ENCODE data around the gene EDIL3. TPM values are rescaled to one million over a fixed set of nuclear protein-coding genes. Genes with fewer than 3 reads are reported as not detected.

Gene EDIL3
- total RNA-seq, 2 experiments from 2014 or later = not detected

- Mint-ChIP-seq H3K9me3 (no peaks in the 10 kb centered on the region), H3K27ac (no peak overlapping the region), H3K27me3 (no peaks in the 10 kb centered on the region), H3K36me3 (ENCODE audit: low read depth) (no peaks in the 10 kb centered on the region), H3K4me3 (no peak overlapping the region), H3K4me1 (peaks cover 2% of the 10 kb centered on the region)
- POLR2A ChIA-PET = no interaction called here
- CTCF ChIA-PET = no interaction called here
- DNase-seq = no peak
Observed at GRCh38 chr5:84259283-84260045, 125.2 kb downstream of the EDIL3 start.

DNA sequence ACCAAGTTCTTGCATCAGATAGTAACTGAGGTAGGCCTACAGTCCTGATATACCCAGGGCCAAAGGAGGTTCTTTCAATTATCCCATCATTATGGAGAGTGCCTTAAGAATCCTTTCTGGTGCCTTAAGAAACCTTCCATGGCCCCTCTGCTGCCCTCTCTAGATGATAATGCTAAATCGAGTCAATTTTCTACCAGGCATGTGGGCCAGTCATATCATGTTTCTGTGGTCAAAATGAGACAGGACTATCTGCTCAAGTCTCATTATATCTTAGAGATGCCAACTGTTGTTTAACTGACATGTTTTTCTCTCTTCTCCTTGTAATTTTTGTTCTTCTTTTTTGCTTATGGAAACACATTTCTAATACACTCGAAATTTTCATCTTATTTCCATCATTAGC, 127.6 kb downstream of the EDIL3 start:
- no peaks in the 10 kb centered on the region for H3K36me3 Mint-ChIP-seq (ENCODE audit: low read depth)

GRCh38 chr5:84255315-84255714, 129.4 kb downstream of the EDIL3 start:
- H3K27ac Mint-ChIP-seq = no peak overlapping the region
- CTCF ChIA-PET = no interaction called here
- no peak overlapping the region for H3K4me3 Mint-ChIP-seq
- POLR2A ChIA-PET = no interaction called here
- H3K36me3 Mint-ChIP-seq (ENCODE audit: low read depth) = no peaks in the 10 kb centered on the region
- no peak for DNase-seq
- no peaks in the 10 kb centered on the region for H3K9me3 Mint-ChIP-seq
- H3K4me1 Mint-ChIP-seq = peaks cover 2% of the 10 kb centered on the region
- H3K27me3 Mint-ChIP-seq = no peaks in the 10 kb centered on the region

More for the DNA sequence above, 127.6 kb downstream of the EDIL3 start:
- Mint-ChIP-seq H3K9me3 (no peaks in the 10 kb centered on the region), H3K27me3 (no peaks in the 10 kb centered on the region), H3K4me1 (peaks cover 2% of the 10 kb centered on the region), H3K27ac (no peak overlapping the region), H3K4me3 (no peak overlapping the region)
- ChIA-PET CTCF (no interaction called here), POLR2A (no interaction called here)
- no peak for DNase-seq

DNA sequence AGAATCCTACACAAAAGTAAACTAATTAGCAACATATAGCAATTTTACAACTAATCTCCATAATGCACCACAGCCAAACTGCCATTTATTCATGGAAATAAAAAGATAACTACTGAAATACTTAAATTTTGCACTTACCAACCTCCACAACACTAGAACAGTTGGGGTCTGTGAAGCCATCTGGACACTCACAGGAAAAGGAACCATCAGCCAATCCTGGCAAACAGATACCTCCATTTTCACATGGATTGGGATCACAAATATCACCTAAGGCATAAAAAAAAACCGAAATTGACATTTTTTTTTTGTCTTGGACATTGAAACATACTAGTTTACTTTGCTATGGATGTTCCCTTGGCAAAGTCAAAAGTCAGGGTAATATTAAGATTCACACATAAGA, 130.7 kb downstream of the EDIL3 start:
- H3K36me3 Mint-ChIP-seq (ENCODE audit: low read depth) = no peaks in the 10 kb centered on the region
- no peak for DNase-seq
- no peak overlapping the region for H3K4me3 Mint-ChIP-seq
- ChIA-PET CTCF (no interaction called here), POLR2A (no interaction called here)
- no peak overlapping the region for H3K27ac Mint-ChIP-seq
- no peaks in the 10 kb centered on the region for H3K27me3 Mint-ChIP-seq
- H3K4me1 Mint-ChIP-seq = no peaks in the 10 kb centered on the region
- H3K9me3 Mint-ChIP-seq = no peaks in the 10 kb centered on the region

DNA sequence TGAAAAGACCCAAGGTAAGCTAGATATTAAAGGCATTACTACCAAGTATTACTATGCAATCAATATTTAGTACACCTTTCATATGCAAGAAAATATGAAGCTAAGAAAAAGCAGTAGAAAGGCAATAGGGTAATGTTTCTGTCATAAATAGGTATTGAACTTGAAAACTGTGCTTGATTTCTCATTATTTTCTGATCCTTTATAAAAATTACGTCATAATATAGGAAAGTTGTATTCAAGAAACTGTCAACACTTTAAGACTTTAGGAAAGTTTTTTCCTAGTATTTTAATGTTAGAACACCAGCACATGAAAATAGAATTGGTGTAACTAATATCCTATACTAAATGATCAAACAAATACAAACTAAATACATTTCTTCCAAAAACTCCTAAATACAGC, 133.2 kb downstream of the EDIL3 start:
- Mint-ChIP-seq H3K4me1 (no peaks in the 10 kb centered on the region), H3K4me3 (no peak overlapping the region), H3K27ac (no peak overlapping the region), H3K27me3 (no peaks in the 10 kb centered on the region), H3K9me3 (no peaks in the 10 kb centered on the region), H3K36me3 (ENCODE audit: low read depth) (no peaks in the 10 kb centered on the region)
- ChIA-PET POLR2A (no interaction called here), CTCF (no interaction called here)
- DNase-seq = no peak

GRCh38 chr5:84249918-84250630, 134.6 kb downstream of the EDIL3 start:
- Mint-ChIP-seq H3K4me1 (no peaks in the 10 kb centered on the region), H3K27me3 (no peaks in the 10 kb centered on the region), H3K27ac (no peak overlapping the region), H3K36me3 (ENCODE audit: low read depth) (no peaks in the 10 kb centered on the region), H3K9me3 (no peaks in the 10 kb centered on the region), H3K4me3 (no peak overlapping the region)
- ChIA-PET CTCF (no interaction called here), POLR2A (no interaction called here)
- DNase-seq = no peak

DNA sequence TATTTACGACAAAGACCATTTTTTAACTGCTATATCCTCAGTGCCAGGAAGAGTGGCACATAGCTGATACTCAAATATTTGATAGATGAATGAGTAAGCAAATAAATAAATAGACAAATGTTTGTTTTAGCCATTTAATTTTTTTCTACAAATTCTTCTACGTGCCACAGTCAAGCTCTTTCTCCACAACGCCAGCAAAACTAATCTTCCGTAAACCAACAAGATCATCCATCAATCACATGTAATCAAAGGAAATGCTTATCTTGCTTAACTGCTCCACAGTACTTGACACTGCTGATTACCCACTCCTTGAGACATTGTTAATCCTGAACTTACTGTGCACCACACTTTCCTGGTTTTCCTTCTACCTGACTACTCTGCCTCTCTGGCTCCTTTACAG, 136.7 kb downstream of the EDIL3 start:
- no peak overlapping the region for H3K4me3 Mint-ChIP-seq
- no peak for DNase-seq
- H3K27ac Mint-ChIP-seq = no peak overlapping the region
- no peaks in the 10 kb centered on the region for H3K4me1 Mint-ChIP-seq
- POLR2A ChIA-PET = no interaction called here
- no peaks in the 10 kb centered on the region for H3K9me3 Mint-ChIP-seq
- no peaks in the 10 kb centered on the region for H3K36me3 Mint-ChIP-seq (ENCODE audit: low read depth)
- no peaks in the 10 kb centered on the region for H3K27me3 Mint-ChIP-seq
- CTCF ChIA-PET = no interaction called here

DNA sequence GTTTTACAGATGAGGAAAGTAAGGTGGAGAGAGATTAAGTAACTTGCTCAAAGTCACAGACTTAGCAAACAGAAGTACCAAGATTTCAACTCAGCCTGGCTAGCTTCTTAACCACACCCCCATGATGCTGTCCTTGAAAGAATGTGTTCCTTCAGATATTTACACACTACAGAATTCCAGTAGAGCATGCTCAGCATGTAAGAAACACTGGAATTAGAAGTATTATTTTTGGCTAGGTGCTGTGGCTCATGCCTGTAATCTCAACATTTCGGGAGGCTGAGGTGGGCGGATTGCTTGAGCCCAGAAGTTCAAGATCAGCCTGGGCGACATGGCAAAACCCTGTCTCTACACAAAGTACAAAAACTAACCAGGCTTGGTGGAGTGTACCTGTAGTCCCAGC, 142.4 kb downstream of the EDIL3 start:
- no peaks in the 10 kb centered on the region for H3K27me3 Mint-ChIP-seq
- no peaks in the 10 kb centered on the region for H3K4me1 Mint-ChIP-seq
- POLR2A ChIA-PET = no interaction called here
- CTCF ChIA-PET = no interaction called here
- DNase-seq = no peak
- no peaks in the 10 kb centered on the region for H3K9me3 Mint-ChIP-seq
- no peak overlapping the region for H3K27ac Mint-ChIP-seq
- no peaks in the 10 kb centered on the region for H3K36me3 Mint-ChIP-seq (ENCODE audit: low read depth)
- H3K4me3 Mint-ChIP-seq = no peak overlapping the region

GRCh38 chr5:84239494-84239893, 145.2 kb downstream of the EDIL3 start:
- H3K4me1 Mint-ChIP-seq = no peaks in the 10 kb centered on the region
- ChIA-PET CTCF (no interaction called here), POLR2A (no interaction called here)
- no peaks in the 10 kb centered on the region for H3K36me3 Mint-ChIP-seq (ENCODE audit: low read depth)
- H3K27ac Mint-ChIP-seq = no peak overlapping the region
- no peak overlapping the region for H3K4me3 Mint-ChIP-seq
- no peaks in the 10 kb centered on the region for H3K9me3 Mint-ChIP-seq
- DNase-seq = no peak
- H3K27me3 Mint-ChIP-seq = no peaks in the 10 kb centered on the region

- ChIA-PET CTCF (no interaction called here), POLR2A (no interaction called here)
- no peaks in the 10 kb centered on the region for H3K9me3 Mint-ChIP-seq
- no peaks in the 10 kb centered on the region for H3K36me3 Mint-ChIP-seq (ENCODE audit: low read depth)
- H3K4me1 Mint-ChIP-seq = no peaks in the 10 kb centered on the region
- no peak overlapping the region for H3K27ac Mint-ChIP-seq
- H3K27me3 Mint-ChIP-seq = no peaks in the 10 kb centered on the region
- no peak overlapping the region for H3K4me3 Mint-ChIP-seq
- DNase-seq = no peak
Observed at GRCh38 chr5:84237126-84237525, 147.6 kb downstream of the EDIL3 start.

DNA sequence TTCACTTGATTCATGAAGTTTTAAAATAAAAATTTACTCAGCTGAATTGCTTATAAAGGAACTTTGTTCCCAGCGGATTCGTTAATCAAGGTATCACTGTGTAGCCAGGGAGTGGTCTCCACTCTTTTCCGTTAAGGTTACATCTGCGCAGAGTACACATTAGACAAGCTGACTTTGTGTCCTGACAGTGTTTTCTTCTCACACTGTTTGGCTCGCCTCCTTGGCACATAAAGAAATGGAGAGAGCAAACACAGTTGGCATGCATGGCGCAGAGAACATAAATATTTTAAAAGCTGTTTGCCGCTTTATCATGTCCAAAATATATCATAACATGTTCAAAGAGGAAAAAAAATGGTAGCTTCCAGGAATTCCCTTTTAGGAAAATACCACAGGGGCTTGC, 153.2 kb downstream of the EDIL3 start:
- no peak overlapping the region for H3K4me3 Mint-ChIP-seq
- CTCF ChIA-PET = no interaction called here
- H3K4me1 Mint-ChIP-seq = no peaks in the 10 kb centered on the region
- DNase-seq = no peak
- no peaks in the 10 kb centered on the region for H3K27me3 Mint-ChIP-seq
- POLR2A ChIA-PET = no interaction called here
- no peaks in the 10 kb centered on the region for H3K9me3 Mint-ChIP-seq
- no peak overlapping the region for H3K27ac Mint-ChIP-seq
- H3K36me3 Mint-ChIP-seq (ENCODE audit: low read depth) = no peaks in the 10 kb centered on the region

DNA sequence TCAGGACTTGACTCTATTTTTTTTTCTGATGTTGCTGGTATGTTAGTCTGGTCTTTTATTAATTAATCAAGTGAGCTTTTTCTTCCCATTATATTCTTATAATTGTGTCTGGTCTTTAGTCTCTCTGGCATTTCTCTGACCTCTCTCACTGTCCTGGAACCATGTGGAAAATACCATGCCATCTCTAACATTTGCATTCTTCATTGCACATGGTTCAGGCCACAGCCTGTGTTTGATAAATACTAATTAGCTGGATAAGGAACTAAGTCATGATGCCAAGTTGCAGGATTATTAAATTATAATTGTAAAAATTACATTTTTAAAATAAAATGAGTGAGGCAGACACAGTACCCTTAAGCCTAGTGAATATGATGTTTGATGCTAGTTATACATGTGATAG, 155.6 kb downstream of the EDIL3 start:
- CTCF ChIA-PET = no interaction called here
- Mint-ChIP-seq H3K9me3 (no peaks in the 10 kb centered on the region), H3K27ac (no peak overlapping the region), H3K27me3 (no peaks in the 10 kb centered on the region), H3K4me3 (no peak overlapping the region), H3K36me3 (ENCODE audit: low read depth) (no peaks in the 10 kb centered on the region), H3K4me1 (no peaks in the 10 kb centered on the region)
- no peak for DNase-seq
- POLR2A ChIA-PET = no interaction called here

- DNase-seq = no peak
- Mint-ChIP-seq H3K9me3 (no peaks in the 10 kb centered on the region), H3K4me1 (no peaks in the 10 kb centered on the region), H3K27me3 (no peaks in the 10 kb centered on the region), H3K36me3 (ENCODE audit: low read depth) (no peaks in the 10 kb centered on the region), H3K27ac (no peak overlapping the region), H3K4me3 (no peak overlapping the region)
- CTCF ChIA-PET = no interaction called here
- POLR2A ChIA-PET = no interaction called here
Observed at GRCh38 chr5:84228266-84228665, 156.4 kb downstream of the EDIL3 start.

DNA sequence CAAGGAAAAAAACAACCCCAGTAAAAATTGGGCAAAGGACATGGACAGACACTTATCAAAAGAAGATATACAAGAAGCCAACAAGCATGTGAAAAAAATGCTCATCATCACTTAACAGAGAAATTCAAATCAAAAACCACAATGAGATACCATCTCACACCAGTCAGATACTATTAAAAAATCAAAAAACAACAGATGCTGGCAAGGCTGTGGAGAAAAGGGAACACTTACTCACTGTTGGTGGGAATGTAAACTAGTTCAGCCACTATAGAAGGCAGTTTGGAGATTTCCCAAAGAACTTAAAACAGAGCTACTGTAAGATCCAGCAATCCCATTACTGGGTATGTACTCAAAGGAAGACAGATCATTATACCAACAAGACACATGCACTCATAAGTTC, 157.4 kb downstream of the EDIL3 start:
- Mint-ChIP-seq H3K4me3 (no peak overlapping the region), H3K4me1 (no peaks in the 10 kb centered on the region), H3K36me3 (ENCODE audit: low read depth) (no peaks in the 10 kb centered on the region), H3K27me3 (no peaks in the 10 kb centered on the region), H3K27ac (no peak overlapping the region), H3K9me3 (no peaks in the 10 kb centered on the region)
- ChIA-PET POLR2A (no interaction called here), CTCF (no interaction called here)
- DNase-seq = no peak
